Left lobe of liver (tissue), 2 donors: ENCODE measurements around the gene UGT1A3. TPM values are rescaled to one million over a fixed set of nuclear protein-coding genes. Genes with fewer than 3 reads are reported as not detected.

ENCODE experiments used
- ATAC-seq: fragments of 200-7000 bp; cut with Tn5 transposase; one replicate; pipeline ENCODE4 v1.9.1; 2020; ENCODE audit warnings: mild to moderate bottlenecking, moderate library complexity
- DNase-seq: peaks from one replicate; pipeline ENCODE4 v3.0.0-alpha.2; 2020; ENCODE audit warnings: low spot score
- total RNA-seq: library from RNA; stranded (reverse); gene quantifications from one replicate; pipeline ENCODE4 v1.2.1, GENCODE V29; 2021
- donor health status: DM: no; HTN: no; CAD: no; lungs with moderate emphysema.
- donor health status: DM: no; HTN: yes; CAD: no.

UGT1A3 gene
- total RNA-seq, 1 donor from 2014 or later, result 52.8 TPM

DNA sequence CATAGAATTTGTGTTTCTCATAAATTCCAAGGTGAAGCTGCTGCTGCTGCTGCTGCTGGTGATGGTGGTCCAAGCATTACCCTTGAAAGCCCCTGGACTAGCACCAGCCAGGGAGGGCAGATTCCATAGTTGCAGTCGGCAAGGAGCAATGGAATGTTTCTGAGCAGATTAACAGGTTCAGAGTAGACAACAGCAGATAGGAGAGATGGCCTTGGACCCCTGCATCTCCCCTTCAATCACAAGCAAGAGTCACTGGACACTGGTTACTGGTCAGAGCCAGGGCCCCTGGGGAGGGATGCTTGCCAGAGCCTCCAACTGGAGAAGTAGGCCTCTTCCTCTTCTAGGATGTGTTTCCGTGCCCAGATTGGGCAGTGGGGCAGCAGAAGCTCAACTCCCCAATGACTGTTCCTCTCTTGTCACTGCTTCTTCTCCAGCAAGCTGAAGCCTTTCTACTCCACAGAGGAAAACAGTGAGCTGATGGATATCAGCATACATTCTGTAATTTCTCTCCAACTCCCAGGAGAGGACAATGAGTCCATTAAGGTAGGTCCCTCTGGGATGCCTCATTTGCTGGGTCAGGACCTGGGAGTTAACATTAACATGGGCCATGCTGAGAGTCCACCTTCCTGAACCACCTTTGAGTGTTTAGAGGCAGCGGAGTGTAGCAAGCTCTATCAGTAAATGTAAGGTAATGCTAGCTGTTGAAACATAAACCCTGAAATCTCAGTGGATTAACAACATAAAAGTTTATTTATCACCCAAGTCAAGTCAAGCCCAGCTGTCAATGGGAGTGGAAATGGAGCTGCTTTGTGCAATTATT, 84.6 kb downstream of the UGT1A3 start:
- ATAC-seq, result no peak
- DNase-seq, result peak; percentile 29

DNA sequence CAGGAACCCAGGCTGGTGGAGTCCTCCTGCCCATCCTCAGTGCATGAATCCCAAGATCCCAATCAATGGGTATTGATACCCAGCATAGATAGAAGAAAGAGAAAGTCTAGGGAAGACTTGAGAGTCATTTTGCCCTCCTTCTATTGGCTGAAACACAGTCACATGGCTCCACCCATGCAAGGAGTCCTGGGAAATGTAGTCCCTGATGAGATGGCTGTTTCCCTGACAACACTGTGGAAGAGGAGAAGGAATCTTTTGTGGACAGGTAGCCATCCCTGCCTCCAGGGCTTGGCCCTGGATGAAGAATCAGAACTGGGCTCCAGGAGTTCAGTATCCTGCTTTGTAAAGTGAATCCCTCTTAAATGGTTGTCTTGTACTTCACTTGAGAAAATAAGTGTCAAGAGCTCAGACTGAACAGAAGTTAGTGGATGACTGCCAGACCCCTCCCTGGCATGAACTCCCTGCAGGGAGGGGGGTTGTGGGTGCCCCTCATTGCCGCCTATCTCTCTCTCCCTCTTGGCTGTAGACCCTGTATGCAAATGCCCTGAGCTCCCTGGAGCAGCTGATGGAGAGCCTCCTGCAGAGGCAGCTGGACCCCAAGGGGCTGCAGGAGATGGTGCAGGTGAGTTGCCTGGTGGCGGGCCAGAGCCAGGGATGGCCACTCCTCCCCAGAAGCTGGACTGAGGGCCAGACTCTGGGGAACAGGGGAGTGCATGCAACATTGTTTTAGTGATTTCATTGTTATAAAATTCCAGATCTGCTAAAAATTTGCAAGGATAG, 85.4 kb downstream of the UGT1A3 start:
- DNase-seq (peak; percentile 39), ATAC-seq (no peak)

DNA sequence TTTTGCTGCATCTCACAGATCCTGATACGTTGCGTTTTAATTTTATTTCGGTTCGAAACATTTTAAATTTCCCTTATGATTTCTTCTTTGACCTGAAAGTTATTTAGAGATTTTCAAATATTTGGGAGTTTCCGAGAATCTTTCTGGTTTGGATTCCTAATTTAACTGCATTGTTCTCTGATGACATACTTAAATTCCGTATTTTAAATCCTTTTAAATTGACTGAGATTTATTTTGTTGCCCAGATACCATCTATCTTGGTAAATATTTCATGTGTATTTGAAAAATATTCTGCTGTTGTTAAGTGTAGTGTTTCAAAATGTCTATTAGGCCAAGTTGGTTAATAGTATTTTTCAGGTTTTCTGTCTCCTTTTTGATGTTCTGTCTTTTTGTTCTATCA, 87.0 kb downstream of the UGT1A3 start:
- DNase-seq (no peak), ATAC-seq (no peak)

DNA sequence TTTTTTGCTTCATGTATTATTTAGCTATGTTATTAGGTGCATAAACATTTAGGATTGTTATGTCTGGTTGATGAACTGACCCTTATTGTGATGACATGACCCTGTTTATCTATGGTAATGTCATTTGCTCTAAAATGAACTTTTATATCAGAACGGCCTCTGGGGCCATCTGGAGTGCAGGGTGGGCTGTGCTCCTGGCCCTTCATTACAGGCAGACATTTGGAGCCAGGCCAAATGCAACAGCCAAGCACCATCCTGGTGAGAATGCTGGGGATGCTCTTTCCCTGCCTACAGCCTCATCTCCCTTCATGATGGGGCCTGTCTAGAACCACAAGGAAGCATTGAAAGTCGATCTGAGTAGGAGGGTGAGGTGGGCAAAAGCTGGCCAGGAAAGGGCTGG, 87.5 kb downstream of the UGT1A3 start:
- no peak for ATAC-seq
- DNase-seq, result peak; percentile 39

DNA sequence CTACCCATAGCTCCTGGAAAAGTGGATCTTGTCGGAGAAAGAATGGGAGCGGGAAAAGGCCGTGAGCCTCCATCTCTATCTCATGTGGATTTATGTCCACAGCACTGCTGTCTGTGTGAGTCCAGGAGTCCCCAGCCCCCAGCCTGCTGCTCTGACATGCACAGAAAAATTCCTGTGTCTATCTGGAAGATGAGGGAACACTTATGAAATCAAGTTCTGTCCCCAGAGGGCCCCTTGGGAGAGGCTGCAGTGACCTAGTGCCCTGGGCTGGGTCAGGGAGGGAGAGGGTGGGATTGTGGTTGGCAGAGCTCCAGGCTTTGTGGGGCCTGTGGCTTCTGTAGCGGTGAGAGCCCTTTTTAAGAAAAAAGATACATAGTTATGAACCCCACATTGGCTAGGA, 87.9 kb downstream of the UGT1A3 start:
- DNase-seq (peak; percentile 40), ATAC-seq (no peak)

DNA sequence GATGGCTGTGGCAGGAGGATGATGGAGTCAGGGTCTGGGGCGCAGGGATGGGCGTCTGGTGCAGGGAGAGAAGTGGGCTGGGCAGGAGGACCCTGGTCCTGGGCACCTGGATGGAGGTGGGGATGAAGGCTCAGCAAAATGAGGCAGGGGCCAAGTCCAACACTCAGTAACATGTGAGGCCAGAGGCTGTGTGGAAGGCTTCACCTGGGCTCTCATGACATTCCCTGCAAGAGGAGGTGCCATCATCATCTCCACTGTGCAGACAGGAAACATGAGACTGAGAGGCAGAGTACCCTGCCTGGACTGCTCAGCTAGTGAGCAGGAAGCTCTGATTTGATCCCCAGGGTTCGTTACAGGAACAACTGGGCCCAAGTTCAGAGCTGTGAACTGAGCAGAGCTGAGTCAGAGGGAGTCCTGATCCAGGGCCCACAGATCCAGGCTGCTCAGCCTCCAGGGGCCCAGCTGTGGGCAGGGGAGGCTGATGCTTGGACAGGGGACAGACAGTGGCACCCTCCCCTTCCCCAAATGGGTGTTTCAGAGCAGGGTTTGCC, 88.6 kb downstream of the UGT1A3 start:
- ATAC-seq, result no peak

DNA sequence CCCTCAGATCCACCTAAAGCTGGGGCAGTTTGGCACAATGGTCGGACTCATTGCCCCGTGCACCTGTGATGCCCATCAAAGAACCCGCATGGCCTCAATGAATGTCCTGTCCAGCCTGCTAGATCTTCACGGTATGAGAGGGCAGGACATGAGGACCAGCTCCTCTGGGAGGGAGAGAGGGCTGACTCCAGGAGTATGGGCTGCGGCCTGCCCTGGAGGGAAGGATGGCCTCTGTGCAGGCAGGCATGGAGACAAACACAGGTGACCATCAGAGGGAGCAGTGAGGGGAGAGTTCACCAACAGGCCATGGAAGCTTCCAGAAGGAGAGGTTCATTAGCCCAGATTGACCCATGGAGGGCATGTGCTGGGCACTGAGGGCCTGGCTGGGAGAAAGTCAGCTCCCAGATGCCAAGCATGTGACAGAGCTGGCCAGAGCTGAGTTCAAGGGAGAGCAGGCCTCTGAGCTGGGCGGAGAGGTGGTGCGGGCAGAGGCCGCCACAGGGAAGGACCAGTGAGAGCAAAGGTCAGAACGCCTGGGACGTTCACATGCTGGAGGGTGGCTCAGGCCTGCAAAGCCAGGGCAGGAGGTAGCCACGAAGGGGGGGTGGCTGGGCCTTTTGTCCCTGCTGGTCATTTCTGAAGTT, 89.3 kb downstream of the UGT1A3 start:
- DNase-seq (peak; percentile 90), ATAC-seq (peak; percentile 69)

More for the DNA sequence above, 88.6 kb downstream of the UGT1A3 start:
- DNase-seq, result peak; percentile 42

DNA sequence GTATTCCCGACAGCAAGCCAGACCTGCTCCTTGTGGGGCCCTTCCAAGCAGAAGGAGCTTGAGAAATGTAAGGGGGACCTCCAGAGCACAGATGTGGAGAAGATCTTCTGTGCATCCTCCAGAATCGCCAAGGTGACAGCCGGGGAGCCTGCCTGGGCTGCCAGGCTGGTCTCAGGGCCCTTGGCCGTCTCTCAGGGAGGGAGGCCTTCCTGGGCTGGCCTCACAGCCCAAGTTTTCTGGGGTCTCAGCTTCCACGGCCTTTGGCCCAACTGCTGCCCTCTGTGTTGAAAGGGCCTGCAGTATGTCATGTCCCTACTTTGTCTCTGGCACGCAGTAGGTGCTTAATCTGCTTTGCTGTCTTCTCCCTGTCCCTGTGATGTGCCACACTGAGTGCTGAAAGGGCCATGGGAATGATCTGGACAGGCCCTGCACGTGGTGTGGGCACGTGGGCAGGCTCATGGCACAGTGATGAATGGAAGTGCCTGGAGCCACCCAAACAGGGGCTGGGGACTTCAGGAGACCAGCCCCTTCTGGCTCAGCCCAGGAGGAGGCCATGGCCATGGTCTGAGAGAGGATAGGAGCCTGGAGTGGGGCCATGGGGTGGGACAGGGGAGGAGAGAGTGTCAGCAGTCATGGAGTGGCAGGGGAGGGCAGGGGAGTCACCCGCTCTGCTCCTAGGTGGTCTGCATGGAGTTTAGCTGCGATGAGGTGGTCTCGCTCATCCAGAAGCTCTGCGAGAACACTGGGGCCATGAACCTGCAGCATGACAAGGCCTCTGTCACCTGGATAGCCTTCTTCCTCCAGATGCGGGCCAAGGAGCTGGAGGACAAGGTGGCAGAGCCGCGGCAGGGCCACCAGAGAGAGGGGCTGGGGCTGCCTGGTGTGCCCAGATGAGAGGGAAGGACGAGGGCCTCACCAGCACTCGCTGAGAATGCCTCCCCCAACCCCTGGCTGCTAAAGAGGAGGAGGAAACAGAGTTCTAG, 90.1 kb downstream of the UGT1A3 start:
- DNase-seq (no peak), ATAC-seq (no peak)

DNA sequence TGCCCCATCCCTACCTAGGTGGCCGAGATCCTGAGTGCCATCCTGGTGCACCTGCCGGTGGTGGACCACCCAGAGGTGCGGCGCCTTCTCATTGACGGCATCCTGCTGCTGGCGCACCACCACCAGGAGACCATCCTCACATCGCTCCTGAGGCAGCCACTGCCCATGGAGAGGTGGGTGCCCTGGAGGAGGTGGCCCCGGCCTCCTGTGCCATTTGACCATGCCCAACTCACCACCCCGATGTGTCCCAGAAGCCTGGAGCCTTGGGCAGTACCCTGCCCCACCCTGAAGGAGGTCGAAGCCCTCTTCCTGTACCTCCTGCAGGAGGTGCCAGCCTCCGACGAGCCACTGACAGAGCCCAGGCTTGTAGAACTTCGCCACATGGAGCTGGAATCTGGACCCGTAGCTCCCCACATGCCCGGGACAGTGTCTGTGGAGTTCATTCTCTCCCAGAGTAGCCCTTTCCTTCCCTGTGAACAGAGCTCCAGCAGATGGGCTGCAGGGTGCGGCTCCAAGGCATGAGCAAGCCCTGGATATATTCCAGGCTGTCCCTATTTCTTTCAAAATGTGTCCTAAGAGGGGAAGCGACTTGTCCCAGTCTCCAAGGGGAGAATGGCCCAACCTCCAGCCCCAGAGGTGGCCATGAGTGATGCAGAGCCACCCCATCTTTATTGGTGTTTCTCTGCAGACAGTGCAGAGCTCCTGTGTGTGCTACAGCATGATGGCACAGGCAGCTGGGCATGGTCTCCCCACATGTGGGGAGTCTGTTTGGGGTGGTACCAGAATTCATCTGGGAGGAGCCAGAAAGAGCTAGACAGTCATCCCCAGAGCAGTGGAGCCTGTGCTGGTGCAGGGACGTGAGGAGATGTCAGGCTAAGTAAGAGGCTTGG, 91.3 kb downstream of the UGT1A3 start:
- ATAC-seq (no peak), DNase-seq (peak; percentile 41)

DNA sequence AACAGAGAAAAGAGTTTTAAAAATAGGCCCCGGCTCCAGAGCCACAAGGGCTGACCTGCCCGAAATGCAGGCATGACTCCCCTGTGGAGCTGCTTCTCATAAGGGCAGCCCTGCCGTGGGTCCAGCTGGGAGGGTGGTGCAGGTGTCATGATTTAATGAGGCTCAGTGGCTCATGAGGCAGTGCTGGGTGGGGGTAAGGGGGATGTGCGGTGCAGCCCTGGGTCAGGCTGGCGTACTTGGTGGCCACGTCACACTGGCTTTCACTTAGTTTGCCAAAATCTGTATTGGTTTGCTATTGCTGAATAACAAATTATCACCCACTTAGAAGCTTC, 91.9 kb downstream of the UGT1A3 start:
- ATAC-seq (no peak), DNase-seq (peak; percentile 29)

DNA sequence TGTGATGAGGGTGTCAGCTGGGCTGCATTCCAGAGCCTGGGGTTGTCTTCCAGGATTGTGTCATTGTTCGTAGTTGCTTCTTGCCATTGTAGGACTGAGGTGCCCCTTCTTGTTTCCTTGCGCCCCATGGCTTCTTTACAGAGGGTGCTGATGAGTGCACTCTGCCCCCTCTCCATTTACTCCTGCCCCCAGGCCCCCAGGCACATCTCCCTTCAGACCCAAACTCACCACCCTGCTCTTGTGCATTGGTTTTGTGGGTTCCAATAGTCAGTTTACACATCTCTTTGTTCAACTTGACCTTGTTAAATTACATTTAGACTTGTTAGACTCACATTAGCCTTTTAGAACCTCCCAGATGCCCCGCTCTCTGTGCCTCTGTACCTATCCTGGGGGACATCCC, 92.4 kb downstream of the UGT1A3 start:
- ATAC-seq, result no peak
- peak; percentile 22 for DNase-seq

DNA sequence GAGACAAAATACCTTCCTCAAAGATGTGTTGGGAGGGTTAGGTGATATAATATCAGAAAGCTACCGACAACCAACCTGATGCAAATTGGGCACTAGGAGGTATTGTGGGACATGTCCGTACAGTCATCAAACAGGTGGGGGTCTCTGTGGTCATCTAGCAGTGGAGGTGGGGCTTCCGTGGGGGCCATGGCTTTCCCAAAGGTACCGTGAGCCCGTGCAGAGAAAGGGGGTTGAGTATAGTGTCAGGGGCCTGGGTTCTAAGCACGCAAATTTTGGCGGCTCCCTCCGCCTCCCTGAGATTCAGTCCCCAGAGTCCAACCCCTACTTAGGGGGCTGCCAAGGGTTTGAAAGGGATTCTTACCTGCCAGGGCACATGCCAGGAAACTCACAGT, 92.9 kb downstream of the UGT1A3 start:
- no peak for DNase-seq
- no peak for ATAC-seq

DNA sequence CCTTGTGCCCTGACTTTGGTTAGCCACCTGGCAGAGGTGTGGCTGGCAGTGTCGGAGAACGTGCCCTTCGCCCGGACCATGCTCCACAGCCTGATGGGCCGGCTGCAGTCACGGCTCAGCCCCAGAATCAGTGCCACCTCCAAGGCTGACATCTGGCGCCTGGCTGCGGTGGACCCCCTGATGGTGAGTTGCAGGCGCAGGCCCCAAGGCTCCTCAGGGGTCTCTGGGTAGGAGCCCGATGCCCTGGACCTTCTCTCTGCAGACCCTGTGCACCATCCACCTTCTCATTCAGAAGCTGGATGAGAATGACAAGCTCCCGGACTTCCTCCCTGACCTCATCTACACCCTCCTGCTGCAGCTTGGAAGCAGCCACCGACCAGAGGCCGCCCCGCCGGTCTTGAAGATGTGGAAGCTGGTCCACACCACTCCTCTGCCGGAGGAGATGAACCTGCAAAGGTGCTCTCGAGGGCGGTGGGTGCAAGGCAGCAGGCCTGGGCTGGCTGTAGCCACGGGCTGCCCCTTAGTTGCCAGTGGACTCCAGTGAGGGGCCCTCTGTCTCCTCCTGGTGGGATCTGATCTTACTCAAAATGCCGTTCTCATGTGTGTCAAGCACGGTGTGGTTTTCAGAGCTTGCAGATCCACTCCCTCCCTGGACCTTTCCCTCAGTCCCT, 93.4 kb downstream of the UGT1A3 start:
- DNase-seq, result peak; percentile 89
- peak; percentile 64 for ATAC-seq

Other genes starting within 250 kb of the UGT1A3 start
- gene USP40, start 162.3 kb upstream of the UGT1A3 start, total RNA-seq, result 25.8 TPM
- 0.13 TPM for gene UGT1A8, start 111.4 kb upstream of the UGT1A3 start, total RNA-seq
- 0.45 TPM for gene UGT1A10, start 92.6 kb upstream of the UGT1A3 start, total RNA-seq
- 95.1 TPM for gene UGT1A9, start 57.1 kb upstream of the UGT1A3 start, total RNA-seq
- gene UGT1A7, start 47.1 kb upstream of the UGT1A3 start, total RNA-seq, result 4.1 TPM
- gene UGT1A6, start 36.2 kb upstream of the UGT1A3 start, total RNA-seq, result 181 TPM
- gene UGT1A5, start 16.1 kb upstream of the UGT1A3 start, total RNA-seq, result 4.6 TPM
- gene UGT1A4, start 10.3 kb upstream of the UGT1A3 start, total RNA-seq, result 454 TPM
- gene UGT1A1, start 31.2 kb downstream of the UGT1A3 start, total RNA-seq, result 152 TPM
- 6.6 TPM for gene MROH2A, start 49.3 kb downstream of the UGT1A3 start, total RNA-seq
- gene HJURP, start 125.5 kb downstream of the UGT1A3 start, total RNA-seq, result 0.50 TPM
- gene TRPM8, start 188.3 kb downstream of the UGT1A3 start, total RNA-seq, result 66.5 TPM